Fibroblast of lung (primary cell): ENCODE data around the gene RRAD.

Experiments
- CTCF ChIP-seq, 2 donors: IDR thresholded peaks in 1 of 2; conservative IDR thresholded peaks in 1 of 2; 1 replicate in 1 of 2; 2 replicates in 1 of 2; pipeline ENCODE4 v1.5.1; 2011 to 2012; ENCODE audit warnings: low read length in 2 of 2, control low read depth in 1 of 2, inconsistent platforms in 1 of 2, low read depth in 1 of 2, mild to moderate bottlenecking in 1 of 2
- EZH2 ChIP-seq: IDR thresholded peaks from 2 replicates; pipeline ENCODE4 v1.5.1; 2012; ENCODE audit warnings: low read length, control low read depth, mild to moderate bottlenecking; ENCODE audit errors: missing control alignments

- no peak for TF ChIP-seq CTCF (conservative IDR thresholded peaks at IDR 0.05 in 1 of 2, IDR thresholded peaks at IDR 0.05 in 1 of 2; ENCODE audit: low read depth in 1 of 2, low read length in 2 of 2)
- TF ChIP-seq EZH2: no peak
Observed at GRCh38 chr16:66894055-66894454, 31.3 kb downstream of the RRAD start.
